ENCODE measurements around the gene GPC6.

Gene GPC6

DNA sequence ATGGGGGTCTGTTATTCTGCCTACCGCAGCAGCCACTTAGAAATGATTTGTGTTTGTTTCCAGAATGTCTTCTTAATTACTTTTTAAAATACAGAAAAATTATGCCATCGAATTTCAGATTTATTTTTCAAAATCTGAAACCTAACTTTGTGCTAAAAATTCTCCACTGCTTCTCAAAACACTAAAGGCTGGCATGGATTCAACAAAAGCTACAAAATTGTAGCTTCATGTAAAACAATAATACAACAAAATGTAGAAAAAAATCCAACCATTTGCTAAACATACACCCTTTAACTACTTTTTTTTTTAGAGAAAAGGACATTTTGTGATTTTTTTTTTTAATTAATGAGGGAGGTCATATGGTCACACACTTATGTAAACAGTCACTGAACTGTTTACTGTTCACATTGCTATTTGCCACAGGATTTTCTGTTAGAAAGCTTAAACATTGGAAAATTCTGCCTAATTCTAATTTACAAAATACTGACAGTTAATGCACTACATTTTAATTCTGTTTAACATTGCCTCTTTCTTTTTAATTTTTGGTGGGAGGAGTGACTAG is 646.3 kb downstream of the GPC6 start:
- DNase-seq, result no peak

DNA sequence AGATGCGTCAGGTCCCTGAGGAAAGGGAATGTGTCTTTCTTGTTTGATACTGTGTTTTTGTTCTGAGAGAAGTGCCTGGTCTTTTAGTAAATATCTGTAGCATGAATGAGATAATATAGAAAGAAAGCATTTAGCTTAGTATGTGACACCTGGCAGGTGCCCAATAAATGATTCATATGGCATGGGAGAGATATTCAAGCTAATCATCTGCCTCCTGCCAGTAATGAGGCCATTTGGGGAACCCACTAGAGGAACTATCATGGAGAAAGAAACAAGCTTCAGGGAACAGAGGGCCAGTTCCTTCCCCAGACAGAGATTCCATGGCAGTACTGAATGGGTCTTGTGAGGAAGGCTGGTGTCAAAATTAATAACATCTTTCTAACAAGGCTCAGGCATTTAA is 648.9 kb downstream of the GPC6 start:
- no peak for DNase-seq

DNA sequence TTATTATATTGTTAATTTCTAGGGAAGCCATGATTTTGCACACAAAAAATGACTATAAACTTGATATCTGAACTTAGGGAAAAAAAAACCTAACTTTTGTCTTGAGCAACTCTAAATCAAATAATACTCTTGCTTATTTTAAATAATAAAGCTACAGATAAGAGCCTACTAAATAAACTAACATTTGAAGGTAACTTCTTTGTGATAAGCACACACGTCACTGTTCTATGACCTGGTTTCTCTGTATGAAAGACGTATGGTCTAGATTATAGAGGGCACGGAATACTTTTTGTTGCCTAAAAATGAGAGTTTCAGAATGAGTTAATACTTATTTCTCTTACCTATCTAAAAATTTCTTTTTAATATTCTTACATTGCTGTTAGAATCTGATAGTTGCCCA is 649.6 kb downstream of the GPC6 start:
- no peak for DNase-seq

DNA sequence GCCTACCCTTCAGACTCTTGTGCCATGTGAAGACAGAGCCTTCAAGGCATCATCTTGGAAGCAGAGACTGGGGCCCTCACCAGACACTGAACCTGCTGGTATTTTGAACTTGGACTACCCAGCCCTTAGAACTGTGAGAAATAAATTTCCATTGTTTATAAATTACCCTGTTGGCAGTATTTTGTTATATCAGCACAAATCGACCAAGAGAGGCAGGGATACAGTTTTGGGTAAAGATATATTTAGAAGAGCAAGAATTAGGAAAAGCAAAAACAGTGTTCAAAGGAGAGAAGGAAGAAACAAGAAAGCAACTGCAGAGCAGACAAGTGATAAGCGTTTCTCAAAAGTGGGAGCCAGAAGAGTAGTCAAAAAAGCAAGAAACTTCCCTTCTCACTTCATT is 652.1 kb downstream of the GPC6 start:
- no peak for DNase-seq

DNA sequence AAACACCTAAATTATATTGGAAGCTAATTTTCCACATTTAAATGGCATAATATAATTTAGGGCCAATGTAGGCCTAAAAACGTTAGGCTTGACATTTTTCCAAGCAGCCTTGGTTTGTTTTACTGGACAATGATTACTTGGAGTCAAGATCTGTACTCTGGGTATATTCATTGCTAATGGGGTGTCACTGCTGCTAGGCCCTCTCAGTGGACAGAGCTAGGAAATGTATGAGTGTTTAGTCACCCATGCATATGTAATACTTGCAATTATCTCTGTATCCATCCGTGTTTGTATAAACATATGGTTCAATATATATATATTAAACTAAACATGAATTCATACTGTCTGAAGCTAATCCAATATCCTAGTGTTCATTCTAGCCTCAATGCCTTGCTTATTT is 654.8 kb downstream of the GPC6 start:
- DNase-seq, result no peak

DNA sequence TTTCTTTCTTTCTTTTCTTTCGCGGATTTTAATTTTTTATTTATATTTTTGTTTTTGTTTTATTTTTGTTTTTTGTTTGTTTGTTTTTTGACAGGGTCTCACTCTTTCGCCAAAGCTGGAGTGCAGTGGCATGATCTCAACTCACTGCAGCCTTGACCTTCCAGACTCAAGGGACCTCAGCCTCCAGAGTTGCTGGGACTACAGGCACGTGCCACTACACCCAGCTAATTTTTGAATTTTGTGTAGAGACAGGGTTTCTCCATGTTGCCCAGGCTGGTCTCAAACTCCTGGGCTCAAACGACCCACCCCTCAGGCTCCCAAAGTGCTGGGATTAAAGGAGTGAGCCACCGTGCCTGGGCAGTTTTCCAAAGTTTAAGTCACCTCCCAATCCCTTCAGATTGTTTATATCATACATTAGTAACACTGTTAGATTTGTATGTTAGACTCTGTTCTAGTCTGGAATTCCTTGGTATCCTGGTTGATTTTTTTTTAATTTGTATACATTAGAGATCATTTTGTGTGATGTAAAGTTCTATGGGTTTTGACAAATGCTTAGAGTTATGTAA is 655.6 kb downstream of the GPC6 start:
- no peak for DNase-seq

DNA sequence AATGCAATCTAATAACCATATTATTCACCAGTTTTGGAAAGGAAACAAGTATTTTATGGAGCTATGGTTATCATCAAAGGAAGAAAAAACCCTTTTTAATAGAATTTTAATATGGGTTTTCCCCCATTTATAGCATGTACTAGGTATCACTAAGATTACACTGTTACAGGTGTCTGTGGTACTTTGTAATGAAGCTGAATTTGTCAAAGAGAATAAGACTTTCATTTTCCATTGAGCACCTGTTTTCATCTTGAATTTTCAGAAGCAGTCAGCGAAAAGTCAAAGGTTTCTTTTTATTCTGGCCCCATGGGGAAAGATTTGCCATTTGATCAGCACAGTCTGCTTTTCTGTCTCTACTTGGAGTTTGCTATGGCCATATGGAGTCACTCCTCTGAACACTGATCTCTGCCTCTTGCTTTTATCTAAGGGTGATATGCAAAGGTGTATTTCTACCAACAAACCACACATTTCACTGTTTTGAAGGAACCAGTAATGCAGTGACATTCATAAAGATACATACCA is 662.9 kb downstream of the GPC6 start:
- DNase-seq, result no peak

DNA sequence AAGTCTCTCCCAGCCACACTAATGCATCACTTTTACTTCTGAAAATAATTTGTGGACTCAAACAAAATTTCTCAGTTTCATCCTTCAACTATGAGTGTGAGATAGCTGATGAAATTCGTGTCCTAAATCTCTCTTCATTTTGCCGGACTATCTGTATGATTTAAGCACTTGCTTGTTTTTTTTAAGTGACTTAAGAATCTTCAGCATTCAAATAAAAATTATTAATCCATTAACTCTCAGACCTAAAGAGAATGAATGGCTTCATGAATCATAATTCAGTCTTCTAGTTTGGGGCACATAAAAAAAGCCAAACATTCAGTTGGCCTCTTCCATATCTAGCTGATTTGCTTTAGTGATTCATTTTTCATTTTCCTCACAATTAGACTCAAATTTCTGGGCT is 673.4 kb downstream of the GPC6 start:
- no peak for DNase-seq

DNA sequence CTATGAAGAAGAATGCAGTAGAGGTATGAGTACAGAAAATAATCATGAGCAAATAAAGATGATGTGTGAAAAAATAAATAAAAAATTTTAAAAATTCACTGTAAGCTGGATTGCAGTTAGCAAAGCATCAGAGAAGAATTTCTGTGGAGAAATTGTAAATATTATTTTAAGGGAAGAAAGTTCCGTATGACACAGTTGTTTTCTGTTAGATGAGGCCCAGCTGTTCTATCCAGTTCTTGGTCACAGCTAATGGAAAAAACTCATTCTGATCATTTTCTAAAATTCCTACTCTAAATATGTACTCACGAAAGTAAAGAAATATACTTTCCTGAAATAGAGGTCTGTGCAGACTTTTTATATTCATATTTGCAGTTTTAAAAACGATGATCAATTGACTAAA is 674.1 kb downstream of the GPC6 start:
- DNase-seq, result no peak

DNA sequence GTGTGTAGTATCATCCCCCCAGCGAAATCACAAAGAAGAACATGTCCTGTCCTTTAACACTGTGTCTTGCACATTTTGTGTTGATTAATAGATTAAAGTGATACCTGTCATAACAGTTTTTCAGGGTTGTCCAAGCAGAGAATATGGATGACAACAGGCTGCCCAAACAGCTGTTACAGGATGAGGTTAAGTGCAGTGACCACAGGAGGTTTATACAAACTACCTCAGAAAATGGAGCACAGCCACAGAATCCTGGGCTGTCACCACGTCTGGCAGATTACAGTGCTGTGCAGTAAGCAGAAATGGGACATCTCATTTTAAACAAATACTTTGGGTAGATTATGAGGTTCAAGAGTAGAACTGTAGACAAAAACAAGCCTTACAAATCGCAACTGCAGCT is 677.3 kb downstream of the GPC6 start:
- no peak for DNase-seq

DNA sequence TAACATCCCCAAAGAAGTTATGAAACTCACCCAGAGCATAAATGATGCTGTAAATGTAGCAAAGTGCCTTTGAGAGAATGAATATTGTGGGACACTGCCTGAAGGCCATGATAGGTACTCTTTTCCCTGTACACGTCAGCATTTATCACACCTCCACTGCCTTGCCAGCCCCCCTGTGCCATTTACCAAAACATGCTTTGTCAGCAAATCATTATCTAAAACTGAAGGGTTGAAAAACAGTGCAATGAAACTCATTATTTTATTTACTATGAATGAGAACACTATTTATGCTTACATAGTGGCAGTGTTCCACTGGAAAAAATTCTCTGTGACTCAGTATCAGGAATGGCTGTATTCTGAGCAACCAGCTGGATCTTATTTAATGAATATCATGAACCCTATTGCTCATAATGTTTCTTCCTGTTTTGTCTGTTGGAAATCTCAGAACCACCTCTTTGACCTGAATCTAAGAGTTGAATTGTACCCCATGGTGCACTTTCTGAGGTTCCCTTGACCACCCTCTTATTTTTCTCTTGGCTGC is 688.7 kb downstream of the GPC6 start:
- DNase-seq, result no peak

DNA sequence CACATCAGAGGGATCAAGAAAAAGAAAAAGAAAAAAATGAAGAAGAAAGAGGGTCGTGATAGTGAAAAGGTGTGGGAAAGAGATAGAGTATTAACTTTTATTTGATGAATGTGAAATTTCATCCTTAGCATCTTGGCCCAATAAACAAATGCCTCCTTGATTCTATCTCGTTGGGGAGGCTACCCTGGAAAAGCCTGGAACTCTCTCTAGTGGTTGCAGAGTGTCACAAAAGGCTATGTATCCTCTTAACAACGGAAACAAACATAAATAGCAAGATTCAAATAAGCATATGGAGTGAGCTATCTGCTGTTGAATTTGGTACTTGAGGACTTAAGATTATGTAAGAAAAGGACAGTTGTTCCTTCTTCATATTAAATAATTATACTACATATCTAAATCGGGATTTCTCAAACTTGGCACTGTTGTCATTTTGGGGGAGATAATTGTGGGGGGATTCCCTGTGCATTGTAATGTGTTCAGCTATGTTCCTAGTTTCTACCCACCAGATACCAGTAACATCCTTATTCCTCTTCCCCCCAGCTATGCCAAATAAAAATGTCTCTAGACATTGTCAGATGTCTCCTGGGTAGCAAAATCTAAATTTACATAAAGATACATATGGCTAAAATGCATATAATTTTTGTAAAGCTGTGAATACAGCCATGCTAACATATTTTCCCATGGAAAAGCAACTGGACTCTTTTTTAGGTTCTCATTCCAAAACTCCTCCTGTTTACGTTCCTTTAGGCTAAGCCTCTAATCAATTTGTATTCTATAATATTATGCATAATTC is 695.7 kb downstream of the GPC6 start:
- no peak for DNase-seq

DNA sequence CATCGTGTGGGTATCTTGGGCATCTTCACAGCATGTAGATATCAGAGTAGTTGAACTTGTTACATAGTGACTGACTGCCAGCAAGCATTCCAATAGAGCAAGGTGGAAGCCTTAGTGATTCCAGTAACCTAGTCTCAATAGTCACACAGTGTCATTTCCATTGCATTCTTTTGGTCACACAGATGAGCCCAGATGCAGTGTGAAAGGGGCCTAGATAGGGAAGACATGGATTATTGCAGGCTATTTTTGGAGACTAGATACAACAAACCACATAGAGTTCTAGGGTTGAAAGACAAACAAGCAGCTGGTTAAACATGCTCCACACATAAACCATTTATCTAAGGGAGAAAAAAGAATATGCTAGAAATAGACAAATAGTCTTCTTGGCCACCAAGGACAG is 699.4 kb downstream of the GPC6 start:
- no peak for DNase-seq

DNA sequence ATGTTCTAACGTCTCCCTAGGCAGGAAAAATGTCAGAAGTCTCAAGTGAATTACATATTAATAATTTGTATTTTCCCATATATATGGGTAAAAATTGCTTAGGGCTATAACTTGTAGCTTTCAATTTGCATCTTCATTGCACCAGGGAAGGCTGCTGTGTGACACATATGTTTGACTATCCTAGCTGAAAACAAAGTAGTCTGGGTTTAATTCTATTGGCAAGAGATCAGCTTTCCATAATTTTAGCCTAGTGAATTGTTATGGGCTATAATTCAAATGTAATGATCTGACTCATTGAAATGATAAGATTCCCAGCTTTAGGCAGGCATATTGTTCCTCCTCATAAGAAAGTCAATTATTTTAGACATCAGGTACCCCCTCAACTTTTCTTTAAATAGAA is 699.8 kb downstream of the GPC6 start:
- no peak for DNase-seq

DNA sequence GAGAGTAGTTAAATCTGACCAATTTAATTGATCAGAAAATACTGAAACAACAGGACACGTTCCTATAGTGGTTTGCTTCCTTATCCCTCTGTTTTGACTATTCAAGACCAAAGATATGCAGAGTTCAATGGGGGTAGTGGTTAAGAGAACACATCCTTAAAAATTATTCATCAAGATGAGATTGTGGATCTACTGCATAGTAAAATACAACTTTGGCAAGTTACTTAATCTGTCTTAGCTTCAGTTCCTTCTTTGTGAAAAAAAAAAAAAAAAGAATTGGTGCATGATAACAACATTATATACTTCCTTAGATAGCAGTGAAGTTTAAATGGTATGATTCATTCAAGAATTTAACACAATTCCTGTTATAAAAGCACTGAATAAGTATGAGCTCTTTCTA is 700.8 kb downstream of the GPC6 start:
- DNase-seq, result no peak

DNA sequence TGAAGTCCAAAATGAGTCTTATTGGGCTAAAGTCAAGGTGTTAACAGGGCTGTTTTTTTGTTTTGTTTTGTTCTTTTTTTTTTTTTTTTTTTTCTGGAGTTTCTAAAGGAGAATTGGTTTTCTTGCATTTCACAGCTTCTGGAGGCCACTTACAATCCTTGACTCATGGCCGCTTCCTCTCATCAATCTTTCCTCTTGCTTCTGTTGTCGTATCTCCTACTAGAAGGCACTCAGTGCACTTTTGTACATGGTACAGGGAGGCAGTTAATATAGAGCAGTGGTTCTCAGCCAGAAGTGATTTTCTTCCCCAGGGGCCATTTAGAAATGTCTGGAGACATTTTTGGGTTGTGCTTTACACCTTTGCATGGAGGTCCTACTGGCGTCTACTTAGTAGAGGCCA is 706.3 kb downstream of the GPC6 start:
- DNase-seq, result no peak

DNA sequence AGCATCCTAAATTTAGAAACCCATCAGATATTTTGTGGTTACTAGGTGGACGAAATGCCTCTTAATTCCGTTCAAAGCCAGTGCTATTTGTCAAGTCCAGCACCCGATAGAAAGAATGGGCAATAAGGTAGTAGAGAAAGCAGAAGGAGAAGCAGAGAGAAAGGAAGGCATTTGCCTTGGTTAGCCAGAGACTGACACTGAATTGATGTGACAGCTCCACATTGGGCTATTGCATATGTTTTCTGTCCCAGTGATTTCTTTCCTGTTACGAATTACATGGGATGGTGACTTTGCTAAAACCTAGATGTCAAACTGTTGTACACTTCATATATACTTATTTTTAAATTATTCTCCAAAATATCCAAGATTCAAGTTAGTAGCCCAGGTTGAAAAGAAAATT is 710.3 kb downstream of the GPC6 start:
- DNase-seq, result no peak

DNA sequence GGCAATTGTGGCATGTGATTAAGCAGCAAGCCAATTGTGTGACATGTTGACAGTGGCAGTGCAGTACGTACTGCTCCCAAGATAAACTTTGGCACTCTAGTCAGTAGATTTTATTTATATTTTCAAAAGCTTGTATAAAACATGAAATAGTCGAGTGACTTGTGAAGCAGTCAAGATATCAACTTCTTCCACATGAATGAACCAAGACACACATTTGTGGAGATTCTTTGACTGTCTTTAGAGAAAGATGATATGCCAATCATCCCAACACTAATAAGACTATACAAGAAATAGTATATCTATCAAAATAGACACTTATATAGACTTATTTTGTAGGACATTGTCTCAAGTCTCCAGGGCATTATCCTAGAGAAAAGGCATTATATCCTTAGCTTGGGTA is 714.8 kb downstream of the GPC6 start:
- DNase-seq, result no peak

DNA sequence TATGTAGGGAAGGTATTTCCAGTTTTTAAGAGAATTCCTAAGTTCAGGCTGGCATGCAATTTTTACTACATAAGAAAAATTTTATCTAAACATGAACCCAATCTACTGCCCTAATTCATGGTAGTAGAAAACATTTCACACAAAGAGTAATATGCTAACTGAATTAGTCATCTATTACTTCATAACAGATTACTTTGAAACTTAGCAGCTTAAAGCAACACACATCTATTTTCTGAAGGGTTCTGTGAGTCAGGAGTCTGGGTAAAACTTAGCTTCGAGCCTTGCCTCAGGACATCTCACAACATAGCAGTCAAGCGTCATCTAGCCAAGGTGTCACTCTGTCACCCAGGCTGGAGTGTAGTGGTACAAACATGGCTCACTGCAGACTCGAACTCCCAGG is 715.4 kb downstream of the GPC6 start:
- DNase-seq, result no peak

DNA sequence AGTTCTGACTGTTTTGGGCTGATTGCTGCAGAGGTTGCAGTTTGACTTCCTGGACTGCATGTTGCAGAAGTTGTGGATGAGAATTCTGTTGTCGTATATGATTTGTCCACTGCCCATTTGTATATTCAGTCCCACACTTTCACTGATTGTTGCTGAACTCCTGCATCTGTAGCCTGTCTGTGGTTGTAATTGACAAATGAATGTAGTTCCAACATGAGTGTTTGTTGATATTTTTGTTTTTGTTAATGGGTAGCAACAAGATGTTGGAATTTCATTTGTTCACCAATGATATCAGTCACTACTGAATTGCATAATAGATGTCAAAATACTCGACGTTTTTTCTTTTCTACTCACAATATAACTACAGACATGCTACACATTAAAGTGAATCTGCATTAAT is 719.0 kb downstream of the GPC6 start:
- no peak for DNase-seq

DNA sequence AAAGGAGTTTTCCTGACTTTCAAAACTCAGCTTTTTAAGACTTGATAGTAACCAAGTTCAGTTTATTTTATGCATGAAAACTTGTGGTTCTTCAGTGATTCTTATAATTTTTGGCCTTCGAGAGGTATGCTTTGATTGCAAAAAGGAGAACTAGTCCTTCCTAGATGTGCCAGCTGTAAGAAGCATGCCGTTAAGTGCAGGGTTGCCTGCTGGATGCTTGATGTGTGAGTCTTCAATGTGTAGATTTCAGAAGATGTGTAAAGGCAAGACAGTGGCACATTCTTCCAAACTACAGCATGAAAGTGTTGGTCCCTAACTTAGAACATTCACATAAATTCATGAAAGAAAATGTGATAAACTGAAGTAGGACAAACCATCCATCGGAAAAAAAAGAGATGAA is 720.4 kb downstream of the GPC6 start:
- no peak for DNase-seq

DNA sequence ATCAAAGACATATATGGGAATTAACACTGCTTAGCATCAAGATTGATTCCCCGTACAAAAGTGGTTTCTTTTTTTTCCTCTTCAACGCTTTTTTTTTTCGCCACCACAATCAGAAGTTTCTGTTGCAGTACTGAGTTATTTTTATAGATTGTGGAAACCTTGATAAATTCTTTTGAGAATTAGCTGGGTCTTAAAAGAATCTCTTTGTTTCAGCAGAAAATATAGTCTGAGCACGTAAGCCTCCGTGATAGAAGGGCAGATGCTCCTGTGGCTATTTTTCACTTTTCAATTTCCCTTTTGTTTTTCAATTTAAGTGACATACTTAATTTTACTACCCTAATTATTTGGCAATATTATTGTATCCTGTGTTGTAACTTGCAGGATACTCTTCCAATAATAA is 721.0 kb downstream of the GPC6 start:
- DNase-seq, result no peak

DNA sequence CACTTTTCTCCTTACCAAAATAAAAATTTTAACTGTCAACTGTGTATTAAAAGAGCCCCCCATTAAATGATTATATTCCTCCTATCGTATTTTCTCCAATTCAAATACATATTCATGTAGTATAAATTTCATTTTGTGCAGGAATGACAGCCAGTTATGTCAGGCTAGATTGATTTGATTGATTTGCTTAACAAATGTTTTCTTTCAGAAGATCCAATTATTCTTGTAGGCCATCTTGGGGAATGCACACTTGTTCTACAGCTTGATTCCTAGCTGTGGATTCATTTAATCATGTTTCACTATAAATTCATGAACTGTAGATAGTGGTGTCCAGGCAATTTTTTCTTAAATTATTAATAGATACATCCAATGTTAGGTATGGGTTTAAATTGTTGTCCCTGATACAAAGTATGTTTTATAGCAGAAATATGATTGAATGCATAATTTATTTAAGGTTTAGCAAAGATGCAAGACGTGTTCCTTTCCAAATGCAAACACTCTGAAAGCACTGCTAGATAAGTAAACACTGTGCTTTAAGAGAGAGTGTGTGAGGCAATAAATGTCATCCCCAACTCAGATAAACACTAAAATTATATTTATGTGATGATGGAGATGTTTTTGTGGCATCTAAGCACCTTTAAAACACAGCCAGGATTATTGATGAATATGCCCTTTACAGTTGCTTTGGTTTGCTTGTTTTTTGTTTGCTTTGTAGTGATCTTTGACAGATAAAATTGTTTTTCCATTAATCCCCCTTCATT is 721.7 kb downstream of the GPC6 start:
- no peak for DNase-seq

DNA sequence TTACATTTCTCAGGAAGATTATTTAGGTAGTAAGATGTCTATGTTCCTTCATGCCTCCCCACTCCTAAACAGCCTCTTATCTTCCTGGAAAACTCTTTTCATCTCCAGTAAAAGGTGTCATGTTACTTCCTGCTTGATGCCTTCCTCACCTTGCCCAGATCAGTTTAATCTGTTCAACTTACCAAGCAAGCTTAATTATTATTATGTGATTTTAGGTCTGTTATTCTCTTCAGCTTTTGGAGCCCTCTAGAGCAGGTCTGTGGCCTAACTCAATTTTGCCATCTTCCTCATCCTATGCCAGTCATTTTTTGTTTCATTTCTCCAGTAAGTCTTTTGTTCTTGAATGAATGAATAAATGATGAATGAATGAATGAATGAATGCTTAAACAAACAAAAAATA is 724.5 kb downstream of the GPC6 start:
- no peak for DNase-seq
